ENCODE results near the gene GIMAP4. TPM values are rescaled to one million over a fixed set of nuclear protein-coding genes. Genes with fewer than 3 reads are reported as not detected.
"Not testable (repeated sequence)": the region's sequence is repeated elsewhere in the genome, so short reads cannot be mapped to it uniquely, and the experiment has no call there.

Gene GIMAP4
- total RNA-seq, 3 donors from 2014 or later (not counting 1 experiment from before 2014, with no cell fraction given): 105 to 215 (median 124) TPM

DNA sequence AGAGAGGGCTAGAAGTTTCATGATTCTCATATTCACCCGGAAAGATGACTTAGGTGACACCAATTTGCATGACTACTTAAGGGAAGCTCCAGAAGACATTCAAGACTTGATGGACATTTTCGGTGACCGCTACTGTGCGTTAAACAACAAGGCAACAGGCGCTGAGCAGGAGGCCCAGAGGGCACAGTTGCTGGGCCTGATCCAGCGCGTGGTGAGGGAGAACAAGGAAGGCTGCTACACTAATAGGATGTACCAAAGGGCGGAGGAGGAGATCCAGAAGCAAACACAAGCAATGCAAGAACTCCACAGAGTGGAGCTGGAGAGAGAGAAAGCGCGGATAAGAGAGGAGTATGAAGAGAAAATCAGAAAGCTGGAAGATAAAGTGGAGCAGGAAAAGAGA is 5.3 kb downstream of the GIMAP4 start:
- H3K27ac ChIP-seq (ENCODE audit: low read length): no peak overlapping the region
- Mint-ChIP-seq H3K4me1 (peaks cover 45 to 53% of the 10 kb centered on the region in 2 donors), H3K27ac (peak overlapping the region; percentile 79 to 95), H3K4me3 (peak overlapping the region; percentile 31), H3K9me3 (peaks cover 13 to 29% of the 10 kb centered on the region in 2 donors), H3K36me3 (peaks cover 80% of the 10 kb centered on the region), H3K27me3 (ENCODE audit: low read depth in 2 of 2) (no peaks in the 10 kb centered on the region)
- peaks cover 31% of the 10 kb centered on the region for H3K4me1 ChIP-seq (ENCODE audit: control insufficient read depth, insufficient read depth, low read length)
- peaks cover 39% of the 10 kb centered on the region for H3K9me3 ChIP-seq (ENCODE audit: control insufficient read depth, insufficient read depth, low read length)
- DNase-seq (no peak), ATAC-seq (no peak)
- TF ChIP-seq, protein P1, sequence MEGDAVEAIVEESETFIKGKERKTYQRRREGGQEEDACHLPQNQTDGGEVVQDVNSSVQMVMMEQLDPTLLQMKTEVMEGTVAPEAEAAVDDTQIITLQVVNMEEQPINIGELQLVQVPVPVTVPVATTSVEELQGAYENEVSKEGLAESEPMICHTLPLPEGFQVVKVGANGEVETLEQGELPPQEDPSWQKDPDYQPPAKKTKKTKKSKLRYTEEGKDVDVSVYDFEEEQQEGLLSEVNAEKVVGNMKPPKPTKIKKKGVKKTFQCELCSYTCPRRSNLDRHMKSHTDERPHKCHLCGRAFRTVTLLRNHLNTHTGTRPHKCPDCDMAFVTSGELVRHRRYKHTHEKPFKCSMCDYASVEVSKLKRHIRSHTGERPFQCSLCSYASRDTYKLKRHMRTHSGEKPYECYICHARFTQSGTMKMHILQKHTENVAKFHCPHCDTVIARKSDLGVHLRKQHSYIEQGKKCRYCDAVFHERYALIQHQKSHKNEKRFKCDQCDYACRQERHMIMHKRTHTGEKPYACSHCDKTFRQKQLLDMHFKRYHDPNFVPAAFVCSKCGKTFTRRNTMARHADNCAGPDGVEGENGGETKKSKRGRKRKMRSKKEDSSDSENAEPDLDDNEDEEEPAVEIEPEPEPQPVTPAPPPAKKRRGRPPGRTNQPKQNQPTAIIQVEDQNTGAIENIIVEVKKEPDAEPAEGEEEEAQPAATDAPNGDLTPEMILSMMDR (IDR thresholded peaks at IDR 0.05): no peak
- 99% methylated on average over 10 of the region's 10 CpGs for WGBS (ENCODE audit: insufficient coverage)
- H3K4me3 ChIP-seq (ENCODE audit: low read length): no peak overlapping the region
- no peaks in the 10 kb centered on the region for H3K27me3 ChIP-seq (ENCODE audit: control insufficient read depth, insufficient read depth, low read length)
- H3K36me3 ChIP-seq (ENCODE audit: control insufficient read depth, insufficient read depth, low read length): peaks cover 44% of the 10 kb centered on the region
- intact Hi-C loops (cut with micrococcal nuclease): no loop called here

DNA sequence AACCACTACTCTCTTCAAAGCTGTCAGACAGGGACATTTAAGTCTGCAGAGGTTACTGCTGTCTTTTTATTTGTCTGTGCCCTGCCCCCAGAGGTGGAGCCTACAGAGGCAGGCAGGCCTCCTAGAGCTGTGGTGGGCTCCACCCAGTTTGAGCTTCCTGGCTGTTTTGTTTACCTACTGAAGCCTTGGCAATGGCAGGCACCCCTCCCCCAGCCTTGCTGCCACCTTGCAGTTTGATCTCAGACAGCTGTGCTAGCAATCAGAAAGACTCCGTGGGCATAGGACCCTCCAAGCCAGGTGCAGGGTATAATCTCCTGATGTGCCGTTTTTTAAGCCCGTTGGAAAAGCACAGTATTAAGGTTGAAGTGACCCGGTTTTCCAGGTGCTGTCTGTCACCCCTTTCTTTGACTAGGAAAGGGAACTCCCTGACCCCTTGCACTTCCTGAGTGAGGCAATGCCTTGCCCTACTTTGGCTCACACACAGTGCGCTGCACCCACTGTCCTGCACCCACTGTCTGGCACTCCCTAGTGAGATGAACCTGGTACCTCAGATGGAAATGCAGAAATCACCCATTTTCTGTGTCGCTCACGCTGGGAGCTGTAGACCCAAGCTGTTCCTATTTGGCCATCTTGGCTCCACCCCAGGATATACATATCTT is 12.9 kb downstream of the GIMAP4 start:
- peaks cover 15 to 18% of the 10 kb centered on the region in 2 donors for H3K4me1 Mint-ChIP-seq
- peak overlapping the region; percentile 40 to 65 for H3K27ac Mint-ChIP-seq
- DNase-seq: peak in 1 of 2 donors; percentile 35
- H3K4me1 ChIP-seq (ENCODE audit: control insufficient read depth, insufficient read depth, low read length); H3K4me3 Mint-ChIP-seq; H3K27me3 Mint-ChIP-seq (ENCODE audit: low read depth in 2 of 2); ATAC-seq; H3K27me3 ChIP-seq (ENCODE audit: control insufficient read depth, insufficient read depth, low read length); H3K36me3 ChIP-seq (ENCODE audit: control insufficient read depth, insufficient read depth, low read length); intact Hi-C loops (cut with micrococcal nuclease); H3K4me3 ChIP-seq (ENCODE audit: low read length): not testable (repeated sequence)
- Histone ChIP-seq H3K27ac (ENCODE audit: low read length) (peak overlapping the region; percentile 37), H3K9me3 (ENCODE audit: control insufficient read depth, insufficient read depth, low read length) (peaks cover 18% of the 10 kb centered on the region)
- H3K9me3 Mint-ChIP-seq: peaks cover 9 to 23% of the 10 kb centered on the region in 2 donors
- H3K36me3 Mint-ChIP-seq: peaks cover 70% of the 10 kb centered on the region
- WGBS (ENCODE audit: insufficient coverage): 50% methylated on average over 7 of the region's 7 CpGs

DNA sequence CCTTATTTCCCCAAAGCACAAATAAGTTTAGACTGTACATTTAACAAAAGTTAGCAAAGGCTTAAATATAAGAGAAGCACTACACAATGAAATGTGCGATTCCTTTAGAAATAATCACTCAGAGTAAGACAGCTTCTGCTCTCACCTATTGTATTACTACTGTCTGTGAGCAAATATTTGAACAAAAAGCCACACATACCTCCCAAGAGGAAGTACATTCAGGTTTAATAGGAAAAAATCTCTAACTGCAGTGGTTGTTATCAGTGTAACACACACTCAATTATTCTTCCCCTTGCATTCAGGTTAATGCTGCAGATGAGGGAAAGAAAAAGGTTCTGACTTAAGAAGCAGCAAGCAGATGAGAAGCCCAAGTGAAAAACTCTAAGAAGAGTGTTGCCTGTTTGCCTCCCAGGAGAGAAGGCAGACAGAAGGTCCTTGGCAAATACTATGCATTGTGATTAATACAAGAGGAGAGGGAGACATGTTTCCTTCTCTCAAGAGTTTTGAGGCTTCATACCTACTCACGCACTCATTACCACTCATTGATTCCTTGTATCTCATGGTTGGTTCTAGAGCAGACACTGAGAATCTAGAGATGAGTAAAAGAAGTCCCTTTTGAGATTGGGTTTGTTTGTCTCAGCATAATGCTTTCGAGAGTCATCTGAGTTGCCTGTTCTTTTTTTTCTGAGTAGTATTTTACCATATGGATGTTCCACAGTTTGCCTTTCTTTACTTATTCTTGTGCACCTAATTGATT is 13.6 kb downstream of the GIMAP4 start:
- H3K36me3 ChIP-seq (ENCODE audit: control insufficient read depth, insufficient read depth, low read length): no peaks in the 10 kb centered on the region
- peaks cover 63% of the 10 kb centered on the region for H3K36me3 Mint-ChIP-seq
- peaks cover 18% of the 10 kb centered on the region for H3K9me3 ChIP-seq (ENCODE audit: control insufficient read depth, insufficient read depth, low read length)
- H3K4me1 ChIP-seq (ENCODE audit: control insufficient read depth, insufficient read depth, low read length): peaks cover 9% of the 10 kb centered on the region
- H3K4me3 ChIP-seq (ENCODE audit: low read length): no peak overlapping the region
- peak overlapping the region; percentile 11 for H3K27ac ChIP-seq (ENCODE audit: low read length)
- peak overlapping the region; percentile 40 to 65 for H3K27ac Mint-ChIP-seq
- ATAC-seq (no peak), DNase-seq (no peak)
- H3K27me3 ChIP-seq (ENCODE audit: control insufficient read depth, insufficient read depth, low read length): no peaks in the 10 kb centered on the region
- H3K27me3 Mint-ChIP-seq (ENCODE audit: low read depth in 2 of 2): no peaks in the 10 kb centered on the region
- WGBS (ENCODE audit: insufficient coverage): 92% methylated on average over 1 of the region's 3 CpGs
- H3K4me1 Mint-ChIP-seq: peaks cover 15 to 22% of the 10 kb centered on the region in 2 donors
- TF ChIP-seq, protein P1 (IDR thresholded peaks at IDR 0.05): no peak
- H3K4me3 Mint-ChIP-seq: no peak overlapping the region
- peaks cover 9 to 20% of the 10 kb centered on the region in 2 donors for H3K9me3 Mint-ChIP-seq
- intact Hi-C loops (cut with micrococcal nuclease): no loop called here

DNA sequence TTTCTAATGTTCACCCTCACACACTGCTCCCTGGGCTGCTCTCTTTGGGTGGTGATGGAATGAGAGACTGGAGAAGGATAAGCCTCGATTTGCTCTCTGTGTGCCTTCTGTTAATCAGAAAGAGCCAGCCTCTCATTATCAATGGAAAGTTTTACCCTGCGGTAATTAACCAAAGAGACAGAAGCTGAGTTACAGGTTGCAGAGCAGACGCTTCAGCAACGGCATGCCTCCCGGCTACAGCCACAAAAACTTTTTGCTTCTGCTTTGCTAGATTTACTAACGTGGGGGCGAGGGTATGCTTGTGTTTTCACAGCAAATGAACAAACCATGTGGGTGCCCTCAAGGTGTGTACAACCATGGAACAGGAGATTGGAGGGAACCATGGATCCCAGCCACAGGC is 18.0 kb downstream of the GIMAP4 start:
- no peaks in the 10 kb centered on the region for H3K27me3 Mint-ChIP-seq (ENCODE audit: low read depth in 2 of 2)
- TF ChIP-seq, protein P1 (IDR thresholded peaks at IDR 0.05): no peak
- no peak overlapping the region for H3K4me3 Mint-ChIP-seq
- H3K9me3 Mint-ChIP-seq: peaks cover 8 to 9% of the 10 kb centered on the region in 2 donors
- H3K9me3 ChIP-seq (ENCODE audit: control insufficient read depth, insufficient read depth, low read length): peaks cover 14% of the 10 kb centered on the region
- intact Hi-C loops (cut with micrococcal nuclease): no loop called here
- ATAC-seq: no peak
- H3K4me3 ChIP-seq (ENCODE audit: low read length): no peak overlapping the region
- H3K4me1 ChIP-seq (ENCODE audit: control insufficient read depth, insufficient read depth, low read length): peaks cover 16% of the 10 kb centered on the region
- peaks cover 37% of the 10 kb centered on the region for H3K36me3 Mint-ChIP-seq
- H3K36me3 ChIP-seq (ENCODE audit: control insufficient read depth, insufficient read depth, low read length): no peaks in the 10 kb centered on the region
- H3K4me1 Mint-ChIP-seq: peaks cover 21 to 27% of the 10 kb centered on the region in 2 donors
- H3K27me3 ChIP-seq (ENCODE audit: control insufficient read depth, insufficient read depth, low read length): no peaks in the 10 kb centered on the region
- 97% methylated on average over 7 of the region's 7 CpGs for WGBS (ENCODE audit: insufficient coverage)
- DNase-seq: no peak
- peak overlapping the region; percentile 15 to 79 for H3K27ac Mint-ChIP-seq
- H3K27ac ChIP-seq (ENCODE audit: low read length): no peak overlapping the region

Data from natural killer cell (primary cell).